Stomach (tissue), 4 donors: ENCODE data around the gene PLET1.

Experiments used
- POLR2A ChIP-seq, 4 donors: fragments of 450-650 bp; IDR thresholded peaks; one replicate each; pipeline ENCODE4 v1.6.1; 2016; ENCODE audit warnings: antibody characterized with exemption in 4 of 4, control low read depth in 2 of 4, mild to moderate bottlenecking in 1 of 4, moderate library complexity in 1 of 4
- TF ChIP-seq, protein P1 (sequence below), 7 experiments: fragments of 450-650 bp in 4 of 7; fragments of 200-600 bp in 3 of 7; sonication (generic) in 3 of 7; IDR thresholded peaks; one replicate each; pipeline ENCODE4 v1.5.1; 2016 to 2019; ENCODE audit warnings: antibody characterized with exemption in 7 of 7, control low read depth in 2 of 7, mild to moderate bottlenecking in 1 of 7

- TF ChIP-seq, protein P1, sequence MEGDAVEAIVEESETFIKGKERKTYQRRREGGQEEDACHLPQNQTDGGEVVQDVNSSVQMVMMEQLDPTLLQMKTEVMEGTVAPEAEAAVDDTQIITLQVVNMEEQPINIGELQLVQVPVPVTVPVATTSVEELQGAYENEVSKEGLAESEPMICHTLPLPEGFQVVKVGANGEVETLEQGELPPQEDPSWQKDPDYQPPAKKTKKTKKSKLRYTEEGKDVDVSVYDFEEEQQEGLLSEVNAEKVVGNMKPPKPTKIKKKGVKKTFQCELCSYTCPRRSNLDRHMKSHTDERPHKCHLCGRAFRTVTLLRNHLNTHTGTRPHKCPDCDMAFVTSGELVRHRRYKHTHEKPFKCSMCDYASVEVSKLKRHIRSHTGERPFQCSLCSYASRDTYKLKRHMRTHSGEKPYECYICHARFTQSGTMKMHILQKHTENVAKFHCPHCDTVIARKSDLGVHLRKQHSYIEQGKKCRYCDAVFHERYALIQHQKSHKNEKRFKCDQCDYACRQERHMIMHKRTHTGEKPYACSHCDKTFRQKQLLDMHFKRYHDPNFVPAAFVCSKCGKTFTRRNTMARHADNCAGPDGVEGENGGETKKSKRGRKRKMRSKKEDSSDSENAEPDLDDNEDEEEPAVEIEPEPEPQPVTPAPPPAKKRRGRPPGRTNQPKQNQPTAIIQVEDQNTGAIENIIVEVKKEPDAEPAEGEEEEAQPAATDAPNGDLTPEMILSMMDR (IDR thresholded peaks at IDR 0.05): no peak
- TF ChIP-seq POLR2A (IDR thresholded peaks at IDR 0.05): no peak
Measured at GRCh38 chr11:112228706-112229105, 32.0 kb downstream of the PLET1 start.
